Dedifferentiated amniotic fluid mesenchymal stem cell (primary cell): ENCODE data around the gene PPP3CA.
A peak's percentile ranks its signal among the peaks of the same experiment; 100 is the strongest.
"Not testable (repeated sequence)": the region's sequence is repeated elsewhere in the genome, so short reads cannot be mapped to it uniquely, and the experiment has no call there.

Source experiments
- DNase-seq: peaks from one replicate; pipeline ENCODE4 v3.0.0-alpha.2; 2016; ENCODE audit errors: extremely low spot score

Gene PPP3CA

GRCh38 chr4:101254776-101255175, 92.5 kb downstream of the PPP3CA start:
- DNase-seq: no peak

GRCh38 chr4:101253121-101253520, 94.2 kb downstream of the PPP3CA start:
- no peak for DNase-seq

- DNase-seq: no peak
Measured at GRCh38 chr4:101252721-101253120, 94.6 kb downstream of the PPP3CA start.

GRCh38 chr4:101251261-101251660, 96.1 kb downstream of the PPP3CA start:
- DNase-seq: no peak

- no peak for DNase-seq
Measured at GRCh38 chr4:101244349-101244748, 103.0 kb downstream of the PPP3CA start.

GRCh38 chr4:101242441-101242840, 104.9 kb downstream of the PPP3CA start:
- DNase-seq: no peak

- DNase-seq: no peak
Measured at GRCh38 chr4:101240099-101240498, 107.2 kb downstream of the PPP3CA start.

GRCh38 chr4:101239665-101240064, 107.7 kb downstream of the PPP3CA start:
- DNase-seq: peak; percentile 45

- DNase-seq: peak; percentile 35
Measured at GRCh38 chr4:101238706-101239105, 108.6 kb downstream of the PPP3CA start.

GRCh38 chr4:101237773-101238172, 109.6 kb downstream of the PPP3CA start:
- DNase-seq: no peak

GRCh38 chr4:101236097-101236496, 111.2 kb downstream of the PPP3CA start:
- no peak for DNase-seq

GRCh38 chr4:101234141-101234540, 113.2 kb downstream of the PPP3CA start:
- DNase-seq: not testable (repeated sequence)

- DNase-seq: peak; percentile 70
Measured at GRCh38 chr4:101232074-101232776, 115.1 kb downstream of the PPP3CA start.

GRCh38 chr4:101230801-101231426, 116.4 kb downstream of the PPP3CA start:
- no peak for DNase-seq

- peak; percentile 51 for DNase-seq
Measured at GRCh38 chr4:101229116-101229515, 118.2 kb downstream of the PPP3CA start.

- DNase-seq: no peak
Measured at GRCh38 chr4:101227715-101228114, 119.6 kb downstream of the PPP3CA start.

- no peak for DNase-seq
Measured at GRCh38 chr4:101224358-101225218, 122.7 kb downstream of the PPP3CA start.

GRCh38 chr4:101222156-101222845, 125.0 kb downstream of the PPP3CA start:
- no peak for DNase-seq

- DNase-seq: no peak
Measured at GRCh38 chr4:101221294-101221693, 126.0 kb downstream of the PPP3CA start.

GRCh38 chr4:101218894-101219293, 128.4 kb downstream of the PPP3CA start:
- DNase-seq: no peak

GRCh38 chr4:101218346-101218745, 129.0 kb downstream of the PPP3CA start:
- no peak for DNase-seq
